ENCODE results near the gene CNTD1.

Gene CNTD1

GRCh38 chr17:42841975-42842685 lies 43.5 kb downstream of the CNTD1 start:
- Histone ChIP-seq H3K4me1 (ENCODE audit: control insufficient read depth in 1 of 2, insufficient read depth in 2 of 2, low read length in 2 of 2) (no peaks in the 10 kb centered on the region), H3K27ac (ENCODE audit: low read length) (no peak overlapping the region), H3K4me3 (ENCODE audit: low read depth in 1 of 2, low read length in 2 of 2) (no peak overlapping the region), H3K27me3 (ENCODE audit: low read depth, low read length) (no peaks in the 10 kb centered on the region), H3K9me3 (ENCODE audit: control insufficient read depth in 1 of 2, low read length in 2 of 2) (no peaks in the 10 kb centered on the region), H3K36me3 (ENCODE audit: control insufficient read depth in 1 of 2, insufficient read depth in 2 of 2, low read length in 2 of 2) (peaks cover 61 to 70% of the 10 kb centered on the region in 2 donors)

DNA sequence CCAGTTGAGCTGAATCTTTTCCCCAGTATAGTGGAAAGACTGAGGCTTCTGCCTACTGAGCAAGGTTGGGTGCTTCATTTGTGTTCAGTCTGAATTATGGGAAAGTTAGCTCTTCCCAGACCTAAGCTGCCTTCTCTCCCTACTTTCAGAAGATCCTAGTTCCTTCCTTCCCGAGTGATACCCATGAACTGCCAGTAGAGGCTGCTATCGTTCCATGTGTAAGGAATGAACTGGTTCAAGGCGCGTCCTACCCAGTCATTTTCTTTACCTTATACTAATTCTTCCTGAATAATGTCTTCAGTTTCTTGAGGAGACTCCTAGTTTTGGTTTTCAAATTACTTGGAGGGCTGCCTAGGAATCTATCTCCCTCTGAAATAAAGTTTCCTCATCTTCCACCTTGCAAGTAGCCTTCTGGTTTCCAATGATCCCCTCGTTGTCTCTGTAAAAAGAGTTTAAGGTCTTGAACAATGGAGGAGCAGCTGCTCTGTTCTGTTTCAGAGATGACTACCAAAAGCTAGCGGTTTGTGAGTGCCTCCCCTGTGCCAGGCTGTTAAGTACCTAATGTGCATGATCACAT lies 44.8 kb downstream of the CNTD1 start:
- Histone ChIP-seq H3K4me3 (ENCODE audit: low read depth in 1 of 2, low read length in 2 of 2) (no peak overlapping the region), H3K27ac (ENCODE audit: low read length) (no peak overlapping the region), H3K4me1 (ENCODE audit: control insufficient read depth in 1 of 2, insufficient read depth in 2 of 2, low read length in 2 of 2) (no peaks in the 10 kb centered on the region), H3K36me3 (ENCODE audit: control insufficient read depth in 1 of 2, insufficient read depth in 2 of 2, low read length in 2 of 2) (peaks cover 53 to 58% of the 10 kb centered on the region in 2 donors), H3K27me3 (ENCODE audit: low read depth, low read length) (no peaks in the 10 kb centered on the region), H3K9me3 (ENCODE audit: control insufficient read depth in 1 of 2, low read length in 2 of 2) (no peaks in the 10 kb centered on the region)

GRCh38 chr17:42844271-42844670 lies 45.6 kb downstream of the CNTD1 start, which contains the start of gene AOC2:
AOC2 (plus strand) TSS chr17:42844580; CDS start chr17:42844627, 47 bp downstream.
- Histone ChIP-seq H3K27me3 (ENCODE audit: low read depth, low read length) (no peaks in the 10 kb centered on the region), H3K36me3 (ENCODE audit: control insufficient read depth in 1 of 2, insufficient read depth in 2 of 2, low read length in 2 of 2) (peaks cover 45 to 50% of the 10 kb centered on the region in 2 donors), H3K4me3 (ENCODE audit: low read depth in 1 of 2, low read length in 2 of 2) (no peak within 1 kb of the TSS), H3K9me3 (ENCODE audit: control insufficient read depth in 1 of 2, low read length in 2 of 2) (no peaks in the 10 kb centered on the region), H3K27ac (ENCODE audit: low read length) (no peak within 1 kb of the TSS), H3K4me1 (ENCODE audit: control insufficient read depth in 1 of 2, insufficient read depth in 2 of 2, low read length in 2 of 2) (peaks cover 0 to 2% of the 10 kb centered on the region in 2 donors)

GRCh38 chr17:42844761-42845555 lies 46.3 kb downstream of the CNTD1 start:
- Histone ChIP-seq H3K4me1 (ENCODE audit: control insufficient read depth in 1 of 2, insufficient read depth in 2 of 2, low read length in 2 of 2) (peaks cover 0 to 9% of the 10 kb centered on the region in 2 donors), H3K36me3 (ENCODE audit: control insufficient read depth in 1 of 2, insufficient read depth in 2 of 2, low read length in 2 of 2) (peaks cover 42 to 45% of the 10 kb centered on the region in 2 donors), H3K27me3 (ENCODE audit: low read depth, low read length) (no peaks in the 10 kb centered on the region), H3K27ac (ENCODE audit: low read length) (no peak overlapping the region), H3K9me3 (ENCODE audit: control insufficient read depth in 1 of 2, low read length in 2 of 2) (no peaks in the 10 kb centered on the region), H3K4me3 (ENCODE audit: low read depth in 1 of 2, low read length in 2 of 2) (no peak overlapping the region)

DNA sequence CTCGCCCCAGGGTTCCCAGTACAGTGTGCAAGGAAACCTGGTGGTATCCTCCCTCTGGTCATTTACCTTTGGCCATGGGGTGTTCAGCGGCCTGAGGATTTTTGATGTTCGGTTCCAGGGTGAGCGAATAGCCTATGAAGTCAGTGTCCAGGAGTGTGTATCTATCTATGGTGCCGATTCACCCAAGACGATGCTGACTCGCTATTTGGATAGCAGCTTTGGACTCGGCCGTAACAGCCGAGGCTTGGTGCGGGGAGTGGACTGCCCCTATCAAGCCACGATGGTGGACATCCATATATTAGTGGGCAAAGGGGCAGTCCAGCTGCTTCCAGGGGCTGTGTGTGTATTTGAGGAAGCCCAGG lies 46.9 kb downstream of the CNTD1 start:
- H3K9me3 ChIP-seq (ENCODE audit: control insufficient read depth in 1 of 2, low read length in 2 of 2): no peaks in the 10 kb centered on the region
- no peaks in the 10 kb centered on the region for H3K27me3 ChIP-seq (ENCODE audit: low read depth, low read length)
- H3K36me3 ChIP-seq (ENCODE audit: control insufficient read depth in 1 of 2, insufficient read depth in 2 of 2, low read length in 2 of 2): peaks cover 41 to 45% of the 10 kb centered on the region in 2 donors
- H3K4me1 ChIP-seq (ENCODE audit: control insufficient read depth in 1 of 2, insufficient read depth in 2 of 2, low read length in 2 of 2): peaks cover 0 to 12% of the 10 kb centered on the region in 2 donors
- no peak overlapping the region for H3K27ac ChIP-seq (ENCODE audit: low read length)
- H3K4me3 ChIP-seq (ENCODE audit: low read depth in 1 of 2, low read length in 2 of 2): no peak overlapping the region

GRCh38 chr17:42845918-42846593 lies 47.4 kb downstream of the CNTD1 start:
- H3K27me3 ChIP-seq (ENCODE audit: low read depth, low read length): no peaks in the 10 kb centered on the region
- H3K4me3 ChIP-seq (ENCODE audit: low read depth in 1 of 2, low read length in 2 of 2): no peak overlapping the region
- H3K4me1 ChIP-seq (ENCODE audit: control insufficient read depth in 1 of 2, insufficient read depth in 2 of 2, low read length in 2 of 2): peaks cover 0 to 12% of the 10 kb centered on the region in 2 donors
- peaks cover 40 to 45% of the 10 kb centered on the region in 2 donors for H3K36me3 ChIP-seq (ENCODE audit: control insufficient read depth in 1 of 2, insufficient read depth in 2 of 2, low read length in 2 of 2)
- H3K9me3 ChIP-seq (ENCODE audit: control insufficient read depth in 1 of 2, low read length in 2 of 2): no peaks in the 10 kb centered on the region
- peak overlapping the region; percentile 49 for H3K27ac ChIP-seq (ENCODE audit: low read length)

- Histone ChIP-seq H3K4me3 (ENCODE audit: low read depth in 1 of 2, low read length in 2 of 2) (no peak overlapping the region), H3K36me3 (ENCODE audit: control insufficient read depth in 1 of 2, insufficient read depth in 2 of 2, low read length in 2 of 2) (peaks cover 33 to 38% of the 10 kb centered on the region in 2 donors), H3K9me3 (ENCODE audit: control insufficient read depth in 1 of 2, low read length in 2 of 2) (no peaks in the 10 kb centered on the region), H3K27ac (ENCODE audit: low read length) (peak overlapping the region; percentile 49), H3K27me3 (ENCODE audit: low read depth, low read length) (no peaks in the 10 kb centered on the region), H3K4me1 (ENCODE audit: control insufficient read depth in 1 of 2, insufficient read depth in 2 of 2, low read length in 2 of 2) (peaks cover 0 to 12% of the 10 kb centered on the region in 2 donors)
Observed at GRCh38 chr17:42846594-42847280, 48.1 kb downstream of the CNTD1 start.

- peaks cover 20 to 25% of the 10 kb centered on the region in 2 donors for H3K36me3 ChIP-seq (ENCODE audit: control insufficient read depth in 1 of 2, insufficient read depth in 2 of 2, low read length in 2 of 2)
- no peak overlapping the region for H3K27ac ChIP-seq (ENCODE audit: low read length)
- no peaks in the 10 kb centered on the region for H3K9me3 ChIP-seq (ENCODE audit: control insufficient read depth in 1 of 2, low read length in 2 of 2)
- H3K4me3 ChIP-seq (ENCODE audit: low read depth in 1 of 2, low read length in 2 of 2): no peak overlapping the region
- peaks cover 0 to 12% of the 10 kb centered on the region in 2 donors for H3K4me1 ChIP-seq (ENCODE audit: control insufficient read depth in 1 of 2, insufficient read depth in 2 of 2, low read length in 2 of 2)
- no peaks in the 10 kb centered on the region for H3K27me3 ChIP-seq (ENCODE audit: low read depth, low read length)
Observed at GRCh38 chr17:42848093-42848492, 49.4 kb downstream of the CNTD1 start.

GRCh38 chr17:42849031-42849430 lies 50.4 kb downstream of the CNTD1 start:
- H3K36me3 ChIP-seq (ENCODE audit: control insufficient read depth in 1 of 2, insufficient read depth in 2 of 2, low read length in 2 of 2): peaks cover 12 to 21% of the 10 kb centered on the region in 2 donors
- no peak overlapping the region for H3K27ac ChIP-seq (ENCODE audit: low read length)
- H3K9me3 ChIP-seq (ENCODE audit: control insufficient read depth in 1 of 2, low read length in 2 of 2): no peaks in the 10 kb centered on the region
- peaks cover 0 to 14% of the 10 kb centered on the region in 2 donors for H3K4me1 ChIP-seq (ENCODE audit: control insufficient read depth in 1 of 2, insufficient read depth in 2 of 2, low read length in 2 of 2)
- no peak overlapping the region for H3K4me3 ChIP-seq (ENCODE audit: low read depth in 1 of 2, low read length in 2 of 2)
- H3K27me3 ChIP-seq (ENCODE audit: low read depth, low read length): no peaks in the 10 kb centered on the region

DNA sequence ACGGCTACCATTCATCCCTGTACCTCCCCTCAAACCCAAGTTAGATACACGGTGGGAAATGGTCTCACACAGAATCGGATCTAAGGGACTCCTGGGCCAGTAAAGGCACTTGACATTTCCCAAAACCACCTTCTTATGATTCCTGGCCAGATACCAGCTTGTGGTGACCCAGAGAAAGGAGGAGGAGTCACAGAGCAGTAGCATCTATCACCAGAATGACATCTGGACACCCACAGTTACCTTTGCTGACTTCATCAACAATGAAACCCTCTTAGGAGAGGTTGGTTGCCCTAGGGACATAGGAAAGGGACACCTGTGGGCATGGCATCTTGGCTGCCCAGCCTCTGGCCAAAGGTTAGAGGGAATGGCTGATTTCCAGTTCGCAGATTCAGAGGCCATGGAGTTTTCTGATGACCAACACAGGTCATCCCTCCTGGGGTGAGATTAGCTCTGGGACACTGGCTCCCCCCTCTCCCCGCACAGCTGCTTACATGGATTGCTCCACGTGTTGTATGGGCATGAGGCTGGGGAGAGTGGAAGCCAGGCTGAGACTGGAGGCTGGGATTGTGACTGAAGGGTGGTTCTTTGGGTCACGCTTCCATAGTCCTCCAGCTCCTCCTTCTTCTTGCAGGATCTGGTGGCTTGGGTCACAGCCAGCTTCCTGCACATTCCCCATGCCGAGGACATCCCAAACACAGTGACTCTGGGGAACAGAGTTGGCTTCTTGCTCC lies 51.0 kb downstream of the CNTD1 start:
- Histone ChIP-seq H3K36me3 (ENCODE audit: control insufficient read depth in 1 of 2, insufficient read depth in 2 of 2, low read length in 2 of 2) (peaks cover 7 to 15% of the 10 kb centered on the region in 2 donors), H3K9me3 (ENCODE audit: control insufficient read depth in 1 of 2, low read length in 2 of 2) (no peaks in the 10 kb centered on the region), H3K4me3 (ENCODE audit: low read depth in 1 of 2, low read length in 2 of 2) (no peak overlapping the region), H3K4me1 (ENCODE audit: control insufficient read depth in 1 of 2, insufficient read depth in 2 of 2, low read length in 2 of 2) (peaks cover 0 to 17% of the 10 kb centered on the region in 2 donors), H3K27me3 (ENCODE audit: low read depth, low read length) (no peaks in the 10 kb centered on the region), H3K27ac (ENCODE audit: low read length) (no peak overlapping the region)

All from muscle layer of duodenum (tissue), 2 donors.